H1 (cell line): ENCODE data around the gene RHOBTB3. TPM values are rescaled to one million over a fixed set of nuclear protein-coding genes. Genes with fewer than 3 reads are reported as not detected.

Source experiments
- CTCF ChIA-PET: fragments of 300-600 bp; sonication (Branson Sonifier 250); formaldehyde crosslinking; loops from one replicate; lab custom pipeline; 2021; ENCODE audit not compliant: partially characterized antibody; lab: Charles Lee
- POLR2A ChIA-PET: fragments of 300-600 bp; sonication (Branson Sonifier 250); formaldehyde crosslinking; loops from one replicate; lab custom pipeline; 2021; ENCODE audit warnings: inconsistent platforms; ENCODE audit not compliant: partially characterized antibody; lab: Charles Lee
- DNase-seq, 2 experiments: peaks; one replicate each; pipeline versions ENCODE4 v3.0.0 to v3.0.0-alpha.2; 2010 to 2022; ENCODE audit warnings: low spot score in 2 of 2, low read depth in 1 of 2, mixed read lengths in 1 of 2
- FAIRE-seq: peaks from 2 replicates; lab custom pipeline; 2011; peaks lifted over from hg19 to GRCh38; lab: Jason Lieb, UNC
- H2AFZ ChIP-seq: 2 replicates; pipeline ENCODE4 v1.8.1; 2012; ENCODE audit warnings: low read length, inconsistent platforms
- H2AK5ac ChIP-seq: 2 replicates; pipeline ENCODE4 v1.6.1; 2013; ENCODE audit warnings: low read depth, low read length
- H2BK120ac ChIP-seq: replicated peaks from 2 replicates; pipeline ENCODE3; 2013; ENCODE audit warnings: low read depth, low read length, inconsistent platforms
- H2BK12ac ChIP-seq: 2 replicates; pipeline ENCODE4 v1.6.1; 2013; ENCODE audit warnings: low read depth, low read length
- H2BK15ac ChIP-seq: 2 replicates; pipeline ENCODE4 v1.6.1; 2013; ENCODE audit warnings: low read length
- H2BK20ac ChIP-seq: 2 replicates; pipeline ENCODE4 v1.6.1; 2013; ENCODE audit warnings: low read length
- H2BK5ac ChIP-seq: 2 replicates; pipeline ENCODE4 v1.6.1; 2013; ENCODE audit warnings: low read depth, low read length
- H3K14ac ChIP-seq: 2 replicates; pipeline ENCODE4 v1.6.1; 2013; ENCODE audit warnings: inconsistent platforms; ENCODE audit not compliant: insufficient read length
- H3K18ac ChIP-seq: 2 replicates; pipeline ENCODE4 v1.6.1; 2013; ENCODE audit warnings: low read length; ENCODE audit errors: extremely low read depth
- H3K23ac ChIP-seq: 2 replicates; pipeline ENCODE4 v1.6.1; 2013; ENCODE audit warnings: inconsistent platforms; ENCODE audit not compliant: insufficient read length
- H3K23me2 ChIP-seq: 2 replicates; pipeline ENCODE4 v1.6.1; 2013; ENCODE audit warnings: low read depth, low read length
- H3K27ac ChIP-seq: 2 replicates; pipeline ENCODE4 v1.6.1; 2011; ENCODE audit warnings: low read depth, low read length, inconsistent platforms
- H3K27me3 ChIP-seq, 4 experiments: replicated peaks in 1 of 4; 1 replicate in 1 of 4; 2 replicates in 3 of 4; pipeline versions ENCODE4 v1.6.1 to v1.8.1; 2011 to 2013; ENCODE audit warnings: low read length in 3 of 4, mild to moderate bottlenecking in 3 of 4, inconsistent platforms in 2 of 4, mixed read lengths in 2 of 4, moderate library complexity in 1 of 4; ENCODE audit not compliant: control insufficient read depth in 3 of 4, insufficient read depth in 3 of 4; ENCODE audit errors: extremely low read depth in 1 of 4
- H3K36me3 ChIP-seq, 4 experiments: 2 replicates each; pipeline versions ENCODE4 v1.6.1 to v1.8.1; 2011 to 2013; ENCODE audit warnings: mild to moderate bottlenecking in 4 of 4, low read length in 3 of 4, moderate library complexity in 2 of 4, control low read depth in 1 of 4, inconsistent platforms in 1 of 4; ENCODE audit not compliant: insufficient read depth in 4 of 4, control insufficient read depth in 2 of 4
- H3K4ac ChIP-seq: replicated peaks from 2 replicates; pipeline ENCODE3; 2013; ENCODE audit warnings: low read length, low read depth, mixed read lengths, inconsistent platforms; ENCODE audit not compliant: insufficient read length
- H3K4me1 ChIP-seq, 4 experiments: replicated peaks in 1 of 4; 1 replicate in 1 of 4; 2 replicates in 3 of 4; pipeline versions ENCODE4 v1.6.1 to v1.8.1; 2011 to 2013; ENCODE audit warnings: low read length in 3 of 4, inconsistent platforms in 2 of 4, mixed read lengths in 1 of 4; ENCODE audit not compliant: insufficient read depth in 4 of 4, control insufficient read depth in 3 of 4
- H3K4me2 ChIP-seq, 2 experiments: 2 replicates each; pipeline versions ENCODE4 v1.6.1 to v1.8.1; 2011 to 2013; ENCODE audit warnings: low read depth in 2 of 2, low read length in 2 of 2, control low read depth in 1 of 2, inconsistent platforms in 1 of 2, mild to moderate bottlenecking in 1 of 2; ENCODE audit not compliant: insufficient read depth in 1 of 2
- H3K4me3 ChIP-seq, 4 experiments: fragments of 200-600, 300-600 bp in 1 of 4; sonication (generic), shearing (Covaris generic), sonication (Bioruptor Twin) in 1 of 4; 2 replicates each; pipeline versions ENCODE4 v1.5.1 to v1.8.1; 2011 to 2016; ENCODE audit warnings: low read length in 4 of 4, low read depth in 3 of 4, control low read depth in 2 of 4, inconsistent platforms in 2 of 4, mild to moderate bottlenecking in 2 of 4, mixed read lengths in 1 of 4, moderate library complexity in 1 of 4; ENCODE audit not compliant: insufficient read depth in 2 of 4; ENCODE audit errors: extremely low read depth in 1 of 4
- H3K56ac ChIP-seq: replicated peaks from 2 replicates; pipeline ENCODE3; 2013; ENCODE audit warnings: low read depth, mild to moderate bottlenecking, mixed read lengths, low read length, inconsistent platforms; ENCODE audit not compliant: insufficient read length
- H3K79me1 ChIP-seq: 2 replicates; pipeline ENCODE4 v1.6.1; 2013; ENCODE audit warnings: low read depth, low read length, control low read depth
- H3K79me2 ChIP-seq, 2 experiments: 2 replicates each; pipeline versions ENCODE4 v1.6.1 to v1.8.1; 2012 to 2013; ENCODE audit warnings: low read length in 2 of 2, mild to moderate bottlenecking in 2 of 2, inconsistent platforms in 1 of 2; ENCODE audit not compliant: insufficient read depth in 2 of 2, control insufficient read depth in 1 of 2
- H3K9ac ChIP-seq, 4 experiments: replicated peaks in 1 of 4; 1 replicate in 1 of 4; 2 replicates in 3 of 4; pipeline versions ENCODE4 v1.6.1 to v1.8.1; 2011 to 2013; ENCODE audit warnings: low read depth in 3 of 4, low read length in 3 of 4, control low read depth in 2 of 4, mild to moderate bottlenecking in 2 of 4, moderate library complexity in 2 of 4, inconsistent platforms in 1 of 4; ENCODE audit errors: extremely low read depth in 1 of 4
- H3K9me3 ChIP-seq, 2 experiments: 2 replicates each; pipeline versions ENCODE4 v1.6.1 to v1.8.1; 2012 to 2013; ENCODE audit warnings: mild to moderate bottlenecking in 2 of 2, moderate library complexity in 2 of 2, control low read depth in 1 of 2, inconsistent platforms in 1 of 2, low read depth in 1 of 2, low read length in 1 of 2, mixed read lengths in 1 of 2; ENCODE audit not compliant: insufficient read depth in 2 of 2
- H4K20me1 ChIP-seq, 2 experiments: replicated peaks in 1 of 2; 2 replicates each; pipeline versions ENCODE3 to v1.8.1; 2011 to 2013; ENCODE audit warnings: inconsistent platforms in 2 of 2, low read length in 2 of 2, mild to moderate bottlenecking in 1 of 2; ENCODE audit not compliant: insufficient read depth in 2 of 2, control insufficient read depth in 1 of 2
- H4K5ac ChIP-seq: 2 replicates; pipeline ENCODE4 v1.6.1; 2013; ENCODE audit warnings: low read length, low read depth, mixed read lengths, inconsistent platforms; ENCODE audit not compliant: insufficient read length
- H4K8ac ChIP-seq: 2 replicates; pipeline ENCODE4 v1.8.0; 2013; ENCODE audit warnings: mild to moderate bottlenecking, moderate library complexity, low read length, inconsistent platforms; ENCODE audit not compliant: insufficient read depth; ENCODE audit errors: extremely low read depth
- H4K91ac ChIP-seq: replicated peaks from 2 replicates; pipeline ENCODE3; 2013; ENCODE audit warnings: low read length, mixed read lengths, inconsistent platforms; ENCODE audit not compliant: insufficient read length
- CHD1 ChIP-seq: IDR thresholded peaks from 2 replicates; pipeline ENCODE4 v1.6.1; 2012; ENCODE audit warnings: low read depth, low read length, improper control_type of control experiment
- JUND ChIP-seq: IDR thresholded peaks from 2 replicates; pipeline ENCODE4 v1.6.1; 2011; ENCODE audit warnings: mild to moderate bottlenecking, improper control_type of control experiment, low read length
- MAX ChIP-seq: IDR thresholded peaks from 2 replicates; pipeline ENCODE4 v1.6.1; 2012; ENCODE audit warnings: inconsistent platforms
- NANOG ChIP-seq: IDR thresholded peaks from 2 replicates; pipeline ENCODE4 v1.6.1; 2011; ENCODE audit warnings: low read length, low read depth, mild to moderate bottlenecking, inconsistent platforms; ENCODE audit not compliant: insufficient read depth, poor library complexity, severe bottlenecking
- NRF1 ChIP-seq: IDR thresholded peaks from 2 replicates; pipeline ENCODE4 v1.6.1; 2011; ENCODE audit warnings: mild to moderate bottlenecking, low read depth, low read length, improper control_type of control experiment
- POLR2A ChIP-seq, 2 experiments: IDR thresholded peaks; 1 replicate in 1 of 2; 2 replicates in 1 of 2; pipeline ENCODE4 v1.6.1; 2011; ENCODE audit warnings: low read depth in 2 of 2, low read length in 2 of 2, mild to moderate bottlenecking in 2 of 2; ENCODE audit errors: control extremely low read depth in 1 of 2
- POLR2AphosphoS5 ChIP-seq: IDR thresholded peaks from 2 replicates; pipeline ENCODE4 v1.6.1; 2011; ENCODE audit warnings: low read depth, low read length
- RBBP5 ChIP-seq: IDR thresholded peaks from 2 replicates; pipeline ENCODE4 v1.7.1; 2012; ENCODE audit warnings: low read depth, mild to moderate bottlenecking, inconsistent platforms, low read length, moderate library complexity, borderline replicate concordance
- RFX5 ChIP-seq: IDR thresholded peaks from 2 replicates; pipeline ENCODE4 v1.6.1; 2011; ENCODE audit warnings: low read depth, low read length, improper control_type of control experiment, borderline replicate concordance
- SAP30 ChIP-seq: fragments of 300-600 bp; sonication (generic); IDR thresholded peaks from 2 replicates; pipeline ENCODE4 v1.7.1; 2012; ENCODE audit warnings: low read length, moderate library complexity, mild to moderate bottlenecking, inconsistent platforms; ENCODE audit not compliant: insufficient read depth, insufficient replicate concordance
- SIX5 ChIP-seq: IDR thresholded peaks from 2 replicates; pipeline ENCODE4 v1.6.1; 2011; ENCODE audit warnings: mild to moderate bottlenecking, low read depth, low read length
- SP2 ChIP-seq: IDR thresholded peaks from 2 replicates; pipeline ENCODE4 v1.6.1; 2012; ENCODE audit warnings: mild to moderate bottlenecking, low read length, inconsistent platforms
- SRF ChIP-seq: IDR thresholded peaks from 2 replicates; pipeline ENCODE4 v1.6.1; 2011; ENCODE audit warnings: mild to moderate bottlenecking, low read depth, low read length, moderate library complexity
- TEAD4 ChIP-seq: IDR thresholded peaks from 2 replicates; pipeline ENCODE4 v1.6.1; 2012; ENCODE audit warnings: low read depth, low read length, inconsistent platforms, mixed read lengths
- WGBS, 2 experiments: shearing (Covaris generic) in 1 of 2; methylation state at CpG; one replicate each; pipeline versions ENCODE4 v1.1.6 to v1.1.7; 2013 to 2015; ENCODE audit warnings: low lambda C conversion rate in 2 of 2, mixed read lengths in 2 of 2, inconsistent platforms in 1 of 2, low coverage in 1 of 2, missing lambda C conversion rate in 1 of 2; ENCODE audit not compliant: insufficient replicate concordance in 2 of 2, insufficient coverage in 1 of 2, insufficient read length in 1 of 2; ENCODE audit errors: extremely low coverage in 1 of 2, missing lambda C conversion rate in 1 of 2; 5-methylcytosine and 5-hydroxymethylcytosine counted together
- polyA plus RNA-seq, 7 experiments: library from polyadenylated mRNA; depleted of rRNA in 3 of 7; stranded (reverse) in 5 of 7; unstranded in 2 of 7; fragments of >200 nt in 5 of 7; fragments of 200-250 nt in 2 of 7; gene quantifications; 1 replicate in 5 of 7; 2 replicates in 1 of 7; 4 replicates in 1 of 7; pipeline versions ENCODE4 v1.2.1 to v1.2.3, GENCODE V29; 2011 to 2013; ENCODE audit warnings: missing spikeins in 2 of 7, mixed read lengths in 2 of 7
- total RNA-seq: library from RNA; stranded (reverse); fragmentation: NEBNext Ultra II Directional; extraction: Animal tissue kit (Norgen Biotek cat#: 25700); gene quantifications from 2 replicates; pipeline ENCODE4 v1.2.1, GENCODE V29; 2021
- TF ChIP-seq, protein P1 (sequence below): IDR thresholded peaks from 2 replicates; pipeline ENCODE4 v1.6.1; 2012; ENCODE audit warnings: inconsistent platforms

The RHOBTB3 gene
- total and polyA plus RNA-seq, 2 of the 8 experiments (the other 6 are each of a cell fraction or from before 2014, with no cell fraction given), result 8.2 to 17.5 TPM

DNA sequence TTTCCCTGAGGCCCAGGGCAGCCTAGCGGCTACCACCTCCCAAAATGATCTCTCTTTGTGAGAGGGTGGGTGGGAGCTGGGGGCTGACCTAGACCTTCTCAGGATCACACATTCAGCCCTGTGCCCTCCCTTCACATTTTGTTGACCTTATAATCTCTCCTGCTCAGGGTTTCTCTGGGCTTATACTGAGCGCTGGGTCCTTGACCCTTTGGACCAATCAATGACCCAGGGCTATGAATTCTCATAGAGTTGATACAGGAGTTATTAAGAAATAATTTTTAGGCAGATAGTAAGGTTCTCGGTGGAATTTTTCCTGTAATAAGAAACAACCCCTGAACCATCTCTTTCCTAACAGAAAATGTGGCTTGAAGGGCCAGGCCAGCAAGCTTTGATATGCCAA is 69.4 kb downstream of the RHOBTB3 start:
- H3K9me3 ChIP-seq, result no peaks in the 10 kb centered on the region
- no peak overlapping the region for H4K8ac ChIP-seq
- no peaks in the 10 kb centered on the region for H3K79me1 ChIP-seq
- H3K4me1 ChIP-seq, result no peaks in the 10 kb centered on the region
- H3K27me3 ChIP-seq, result no peaks in the 10 kb centered on the region
- H3K4me3 ChIP-seq, result no peak overlapping the region
- DNase-seq, result no peak
- H3K36me3 ChIP-seq, result no peaks in the 10 kb centered on the region
- H3K4me2 ChIP-seq, result no peak overlapping the region
- H4K20me1 ChIP-seq, result no peaks in the 10 kb centered on the region
- no peak overlapping the region for H3K56ac ChIP-seq
- no peak overlapping the region for H2BK12ac ChIP-seq
- H3K14ac ChIP-seq, result no peak overlapping the region
- no peak overlapping the region for H2BK5ac ChIP-seq
- CTCF ChIA-PET, result interaction anchor here (0.8 kb wide), 1 partner anchor 46 kb away, joined by 3 read pairs; no protein-coding TSS in a partner anchor
- H3K4ac ChIP-seq, result no peak overlapping the region
- H4K5ac ChIP-seq, result no peak overlapping the region
- no peak overlapping the region for H3K27ac ChIP-seq
- WGBS, 2 experiments, result 94% methylated on average over 3 of the region's 3 CpGs; no CpG with 5 or more reads in 1 of the 2 experiments
- H4K91ac ChIP-seq, result no peak overlapping the region
- no peak overlapping the region for H3K9ac ChIP-seq
- POLR2A ChIA-PET, result interaction anchor here (1.0 kb wide), 1 partner anchor 12 kb away, joined by 5 read pairs; no protein-coding TSS in a partner anchor
- no peak overlapping the region for H3K23ac ChIP-seq
- no peak overlapping the region for H2AFZ ChIP-seq
- H2AK5ac ChIP-seq, result no peak overlapping the region
- no peak for FAIRE-seq
- H2BK15ac ChIP-seq, result no peak overlapping the region
- no peak overlapping the region for H3K18ac ChIP-seq
- no peaks in the 10 kb centered on the region for H3K23me2 ChIP-seq
- no peak overlapping the region for H2BK20ac ChIP-seq
- no peaks in the 10 kb centered on the region for H3K79me2 ChIP-seq
- no peak overlapping the region for H2BK120ac ChIP-seq
- TF ChIP-seq POLR2AphosphoS5 (no peak), SRF (no peak), RFX5 (no peak), CHD1 (no peak), SAP30 (no peak), MAX (no peak), JUND (no peak), POLR2A (IDR thresholded peaks at IDR 0.05; ENCODE audit: control extremely low read depth in 1 of 2, low read depth in 2 of 2, low read length in 2 of 2) (no peak), TEAD4 (no peak), RBBP5 (no peak), SIX5 (no peak), NANOG (no peak), SP2 (no peak), NRF1 (no peak)
- TF ChIP-seq, protein P1, sequence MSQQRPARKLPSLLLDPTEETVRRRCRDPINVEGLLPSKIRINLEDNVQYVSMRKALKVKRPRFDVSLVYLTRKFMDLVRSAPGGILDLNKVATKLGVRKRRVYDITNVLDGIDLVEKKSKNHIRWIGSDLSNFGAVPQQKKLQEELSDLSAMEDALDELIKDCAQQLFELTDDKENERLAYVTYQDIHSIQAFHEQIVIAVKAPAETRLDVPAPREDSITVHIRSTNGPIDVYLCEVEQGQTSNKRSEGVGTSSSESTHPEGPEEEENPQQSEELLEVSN, result no peak
